Endometrial microvascular endothelial cells (primary cell): ENCODE measurements around the gene PITPNC1. TPM values are rescaled to one million over a fixed set of nuclear protein-coding genes. Genes with fewer than 3 reads are reported as not detected.
"Not testable (repeated sequence)": the region's sequence is repeated elsewhere in the genome, so short reads cannot be mapped to it uniquely, and the experiment has no call there.

Experiments
- in situ Hi-C: cut with HindIII; loops from 2 replicates; pipeline ENCODE4 v1.10.0; 2017; ENCODE audit warnings: low sequenced_read_pairs, low pct_unique_long_range_greater_than_20kb; ENCODE audit errors: inconsistent ontology term
- total RNA-seq: library from RNA; depleted of rRNA; stranded (reverse); fragments of >200 nt; gene quantifications from one replicate; pipeline ENCODE4 v1.2.3, GENCODE V29; 2015; ENCODE audit errors: inconsistent ontology term

PITPNC1 gene
- total RNA-seq: 7.1 TPM

DNA sequence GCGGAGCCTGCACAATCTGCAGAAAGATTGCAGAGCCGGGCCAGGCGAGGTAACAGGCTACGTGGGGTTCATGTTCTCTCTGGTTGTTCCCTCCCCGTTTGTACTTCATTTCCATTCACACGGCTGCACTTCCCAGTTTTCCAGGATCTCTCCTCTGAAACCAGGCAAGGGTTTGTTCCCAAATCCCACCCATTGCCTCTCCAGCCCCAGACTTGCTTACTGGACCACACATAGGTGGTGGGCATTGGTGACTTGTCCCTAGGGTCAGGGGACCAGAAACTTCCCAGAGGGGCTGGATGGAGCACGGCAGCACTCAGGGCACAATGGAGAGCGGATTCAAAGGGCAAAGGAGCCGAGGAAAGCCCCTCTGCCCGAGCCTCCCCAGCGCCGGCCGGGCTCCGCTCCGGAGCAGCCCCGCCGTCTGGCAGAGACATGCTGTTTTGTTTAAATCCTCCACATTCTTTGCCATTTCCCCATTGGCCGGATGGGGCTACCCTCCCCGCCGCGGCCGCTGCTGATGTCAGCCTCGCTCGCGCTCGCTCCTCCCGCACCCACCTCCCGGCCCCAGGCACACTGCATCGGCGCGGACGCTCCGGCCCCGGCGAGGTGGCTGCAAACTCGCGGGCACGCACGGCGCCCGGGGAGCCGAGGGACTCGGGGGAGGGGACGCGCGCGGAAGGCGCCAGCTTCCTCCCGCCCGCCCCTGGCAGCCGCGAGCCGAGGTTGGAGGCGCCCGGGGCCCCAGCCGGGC is at the start of gene PITPNC1:
TSS of gene PITPNC1 (plus strand) at position 545 of the 751 bp plus-strand sequence.
- in situ Hi-C loops: no loop called here

DNA sequence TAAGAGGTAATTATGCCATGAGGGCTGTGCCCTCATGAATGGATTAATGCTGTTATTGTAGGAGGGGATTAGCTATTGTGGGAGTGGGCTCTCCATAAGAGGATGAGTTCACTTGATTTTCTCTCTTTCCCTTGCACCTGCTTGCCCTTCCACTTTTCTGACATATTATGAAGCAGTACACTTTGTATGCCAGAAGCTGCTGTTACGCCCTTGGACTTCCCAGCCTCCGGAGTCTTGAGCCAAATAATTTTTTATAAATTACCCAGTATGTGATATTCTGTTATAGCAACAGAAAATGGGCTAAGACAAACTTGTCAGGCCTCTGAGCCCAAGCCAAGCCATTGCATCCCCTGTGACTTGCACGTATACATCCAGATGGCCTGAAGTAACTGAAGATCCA is 49.1 kb upstream of the PITPNC1 start:
- in situ Hi-C loops: no loop called here

DNA sequence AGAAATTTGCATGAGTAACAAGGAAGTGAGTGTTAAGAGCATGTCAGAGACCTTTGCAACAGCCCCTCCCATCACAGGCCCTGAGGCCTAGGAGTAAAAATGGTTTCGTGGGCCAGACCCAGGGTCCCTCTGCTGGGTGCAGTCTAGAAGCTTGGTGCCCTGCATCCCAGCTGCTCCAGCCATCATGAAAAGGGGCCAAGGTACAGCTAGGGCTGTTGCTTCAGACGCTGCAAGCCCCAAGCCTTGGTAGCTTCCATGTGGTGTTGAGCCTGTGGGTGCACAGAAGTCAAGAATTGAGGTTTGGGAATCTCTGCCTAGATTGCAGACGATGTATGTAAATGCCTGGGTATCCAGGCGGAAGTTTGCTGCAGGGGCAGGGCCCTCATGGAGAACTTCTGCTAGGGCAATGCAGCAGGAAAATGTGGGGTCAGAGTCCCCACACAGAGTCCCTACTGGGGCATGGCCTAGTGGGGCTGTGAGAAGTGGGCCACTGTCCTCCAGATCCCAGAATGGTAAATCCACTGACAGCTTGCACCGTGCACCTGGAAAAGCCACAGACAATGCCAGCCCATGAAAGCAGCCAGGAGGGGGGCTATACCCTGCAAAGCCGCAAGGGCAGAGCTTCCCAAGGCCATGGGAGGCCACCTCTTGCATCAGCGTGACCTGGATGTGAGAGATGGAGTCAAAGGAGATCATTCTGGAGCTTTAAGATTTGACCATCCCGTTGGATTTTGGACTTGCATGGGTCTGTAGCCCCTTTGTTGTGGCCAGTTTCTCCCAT is 45.5 kb upstream of the PITPNC1 start:
- in situ Hi-C loops: not testable (repeated sequence)

DNA sequence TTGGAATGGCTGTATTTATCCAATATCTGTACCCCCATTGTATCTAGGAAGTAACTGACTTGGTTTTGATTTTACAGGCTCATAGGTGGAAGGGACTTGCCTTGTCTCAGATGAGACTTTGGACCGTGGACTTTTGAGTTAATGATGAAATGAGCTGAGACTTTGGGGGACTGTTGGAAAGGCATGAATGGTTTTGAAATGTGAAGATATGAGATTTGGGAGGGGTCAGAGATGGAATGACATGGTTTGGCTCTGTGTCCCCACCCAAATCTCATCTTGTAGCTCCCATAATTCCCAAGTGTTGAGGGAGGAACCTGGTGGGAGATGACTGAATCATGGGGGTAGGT is 44.9 kb upstream of the PITPNC1 start:
- in situ Hi-C loops: not testable (repeated sequence)

DNA sequence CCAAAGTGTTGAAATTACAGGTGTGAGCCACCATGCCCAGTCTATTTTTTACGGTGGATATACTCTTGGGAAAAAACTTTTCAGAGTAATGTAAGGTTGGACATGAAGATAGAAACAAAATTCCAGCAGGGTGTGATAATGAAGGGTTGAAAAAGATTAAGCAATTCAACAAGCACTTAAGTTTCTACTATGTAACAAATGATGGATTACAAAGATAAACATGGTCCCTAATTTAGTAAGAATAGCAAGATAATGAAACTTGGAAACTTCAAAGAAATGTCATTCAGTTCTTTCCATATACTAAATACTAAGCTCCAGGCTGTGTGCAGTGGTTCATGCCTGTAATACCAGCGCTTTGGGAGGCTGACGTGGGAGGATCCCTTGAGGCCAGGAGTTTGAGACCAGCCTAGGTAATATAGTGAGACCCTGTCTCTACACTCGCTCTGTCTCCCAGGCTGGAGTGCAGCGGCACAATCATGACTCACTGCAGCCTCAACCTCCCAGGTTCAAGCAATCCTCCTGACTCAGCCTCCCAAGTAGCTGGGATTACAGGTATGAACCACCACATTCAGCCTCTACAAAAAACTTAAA is 41.7 kb upstream of the PITPNC1 start:
- in situ Hi-C loops: no loop called here

DNA sequence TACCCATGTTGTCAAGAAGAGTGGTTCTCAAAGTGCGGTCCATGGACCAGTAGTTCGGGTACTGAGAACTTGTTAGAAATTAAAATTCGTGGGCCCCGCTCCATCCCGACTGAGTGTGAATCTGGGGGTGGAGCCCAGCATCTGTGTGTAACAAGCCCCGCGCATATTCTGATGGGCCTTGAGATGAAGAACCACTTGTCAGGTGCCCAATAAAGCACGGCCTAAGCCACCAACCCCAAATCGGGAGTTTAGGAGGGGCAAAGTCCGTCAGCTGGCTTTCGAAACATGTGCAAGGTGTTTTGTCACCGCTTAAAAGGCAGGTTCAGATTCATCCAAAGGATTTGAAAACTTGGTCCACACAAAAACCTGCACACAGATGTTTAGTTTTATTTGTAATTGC is 40.2 kb upstream of the PITPNC1 start:
- in situ Hi-C loops: no loop called here

DNA sequence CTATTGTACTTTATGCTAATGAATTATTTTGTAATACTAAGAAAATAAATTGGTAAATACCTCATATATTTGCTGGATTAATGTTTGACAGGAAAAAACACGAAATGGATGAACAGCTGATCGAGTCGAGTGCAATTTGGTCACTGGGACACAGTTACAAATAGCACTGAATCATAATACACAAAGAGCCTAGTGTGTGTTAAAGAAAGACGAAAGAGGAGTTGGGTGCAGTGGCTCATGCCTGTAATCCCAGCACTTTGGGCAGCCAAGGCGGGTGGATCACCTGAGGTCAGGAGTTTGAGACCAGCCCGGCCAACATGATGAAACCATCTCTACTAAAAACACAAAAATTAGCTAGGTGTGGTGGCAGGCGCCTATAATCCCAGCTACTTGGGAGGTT is 38.7 kb upstream of the PITPNC1 start:
- in situ Hi-C loops: not testable (repeated sequence)

DNA sequence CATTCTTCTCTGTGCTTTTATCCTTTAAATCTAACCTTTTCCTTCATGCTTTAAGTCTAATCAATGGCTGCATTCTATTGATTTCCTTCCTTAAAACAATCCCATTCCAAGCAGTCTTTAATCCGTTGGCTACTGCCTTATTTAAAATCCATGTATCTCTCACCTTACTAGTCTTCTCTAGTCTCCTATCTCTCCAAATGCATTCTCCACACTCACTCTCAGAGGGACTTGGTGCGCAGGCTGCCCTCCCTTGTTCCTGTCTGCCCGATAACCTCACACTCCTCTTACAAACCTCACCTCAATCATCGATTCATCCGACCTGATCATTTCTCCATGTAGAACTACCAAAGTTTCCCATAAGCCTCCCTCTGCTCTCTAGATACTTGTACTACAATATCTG is 33.8 kb upstream of the PITPNC1 start:
- in situ Hi-C loops: no loop called here

DNA sequence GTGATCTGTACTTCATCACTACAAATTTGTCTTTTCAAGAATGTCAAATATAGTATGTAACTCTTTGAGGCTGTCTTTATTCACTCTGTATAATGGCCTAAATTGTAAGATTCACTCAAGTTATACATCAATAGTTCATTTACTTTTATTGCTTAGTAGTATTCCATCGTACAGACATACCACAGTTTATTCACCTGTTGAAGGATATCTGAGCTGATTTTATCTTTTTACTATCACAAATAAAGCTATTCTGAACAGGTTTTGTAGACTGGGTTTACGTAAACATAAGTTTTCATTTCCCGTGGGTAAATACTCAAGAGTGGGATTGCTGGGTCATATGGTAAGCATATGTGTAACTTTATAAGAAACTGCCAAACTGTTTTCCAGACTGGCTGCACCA is 29.3 kb upstream of the PITPNC1 start:
- in situ Hi-C loops: no loop called here

DNA sequence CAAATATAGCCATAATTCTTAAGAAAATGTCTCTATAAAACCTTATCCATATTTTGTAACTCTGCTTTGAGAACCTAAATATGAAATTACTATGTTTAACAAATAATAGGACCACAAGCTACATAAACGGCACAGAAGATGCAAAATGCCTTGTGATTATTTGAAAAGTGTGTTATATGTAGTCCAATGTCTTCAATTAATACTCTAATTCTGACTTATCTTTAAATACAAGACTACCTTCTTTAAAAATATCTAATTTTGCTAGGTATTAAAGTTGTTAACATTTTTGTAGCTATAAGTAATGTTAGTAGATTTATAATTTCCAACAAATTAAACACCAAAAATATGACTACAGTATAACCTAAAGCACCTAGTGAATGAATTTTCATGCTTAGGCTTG is 27.7 kb upstream of the PITPNC1 start:
- in situ Hi-C loops: no loop called here

DNA sequence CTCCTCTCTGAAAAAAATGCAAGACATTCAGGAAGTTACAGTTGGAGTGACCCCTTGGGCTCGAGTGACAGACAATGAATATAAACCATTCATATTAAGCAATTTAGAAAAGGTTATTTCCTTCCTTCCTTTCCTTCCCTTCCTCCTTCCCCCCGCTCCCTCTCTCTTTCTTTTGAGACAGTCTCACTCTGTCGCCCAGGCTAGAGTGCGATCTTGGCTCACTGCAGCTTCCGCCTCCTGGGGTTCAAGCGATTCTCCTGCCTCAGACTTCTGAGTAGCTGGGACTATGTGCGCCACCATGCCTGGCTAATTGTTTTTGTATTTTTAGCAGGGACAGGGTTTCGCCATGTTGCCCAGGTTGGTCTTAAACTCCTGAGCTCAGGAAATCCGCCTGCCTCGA is 23.9 kb upstream of the PITPNC1 start:
- in situ Hi-C loops: no loop called here

DNA sequence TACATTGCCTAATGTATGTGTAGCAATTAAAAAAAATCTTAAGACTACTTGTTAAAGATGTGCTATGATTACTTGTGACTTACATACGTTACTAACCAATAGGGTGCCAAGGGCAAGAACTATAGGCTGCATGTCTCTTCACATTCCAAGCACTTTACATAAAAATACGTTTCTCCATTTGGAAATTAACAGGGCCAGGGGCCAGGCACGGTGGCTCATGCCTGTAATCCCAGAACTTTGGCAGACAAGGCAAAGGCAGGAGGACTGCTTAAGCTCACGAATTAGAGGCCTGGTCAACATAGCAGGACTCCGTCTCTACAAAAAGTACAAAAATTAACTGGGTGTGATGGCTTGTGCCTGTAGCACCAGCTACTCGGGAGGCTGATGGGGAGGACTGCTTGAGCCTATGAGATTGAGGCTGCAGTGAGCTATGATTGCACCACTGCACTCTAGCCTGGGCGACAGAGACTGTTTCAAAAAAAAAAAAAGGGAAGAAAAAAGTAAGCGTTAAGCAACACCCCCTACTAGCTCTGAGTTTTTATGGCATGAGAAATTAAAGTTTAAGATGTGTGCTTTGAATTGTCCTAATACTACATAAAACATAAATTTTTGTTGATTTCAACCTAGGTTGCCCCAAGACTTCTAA is 23.0 kb upstream of the PITPNC1 start:
- in situ Hi-C loops: no loop called here

DNA sequence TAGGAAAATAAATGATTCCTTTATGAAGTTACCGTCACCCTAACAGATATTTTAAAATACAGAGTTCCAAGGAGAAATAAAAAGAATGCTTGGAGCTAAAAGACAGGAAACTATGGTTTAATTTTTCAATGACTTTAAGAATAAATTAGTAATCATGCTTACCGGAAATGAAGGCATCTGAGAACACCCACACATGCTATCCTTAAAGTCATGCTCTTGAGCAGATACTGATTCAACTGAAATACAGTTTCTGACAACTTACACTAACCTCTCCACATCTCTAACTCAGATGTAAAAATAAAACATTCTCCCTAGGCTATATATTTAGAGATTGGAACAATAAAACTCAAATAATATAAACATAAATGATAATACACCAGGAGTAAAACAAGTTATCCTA is 18.5 kb upstream of the PITPNC1 start:
- in situ Hi-C loops: no loop called here

DNA sequence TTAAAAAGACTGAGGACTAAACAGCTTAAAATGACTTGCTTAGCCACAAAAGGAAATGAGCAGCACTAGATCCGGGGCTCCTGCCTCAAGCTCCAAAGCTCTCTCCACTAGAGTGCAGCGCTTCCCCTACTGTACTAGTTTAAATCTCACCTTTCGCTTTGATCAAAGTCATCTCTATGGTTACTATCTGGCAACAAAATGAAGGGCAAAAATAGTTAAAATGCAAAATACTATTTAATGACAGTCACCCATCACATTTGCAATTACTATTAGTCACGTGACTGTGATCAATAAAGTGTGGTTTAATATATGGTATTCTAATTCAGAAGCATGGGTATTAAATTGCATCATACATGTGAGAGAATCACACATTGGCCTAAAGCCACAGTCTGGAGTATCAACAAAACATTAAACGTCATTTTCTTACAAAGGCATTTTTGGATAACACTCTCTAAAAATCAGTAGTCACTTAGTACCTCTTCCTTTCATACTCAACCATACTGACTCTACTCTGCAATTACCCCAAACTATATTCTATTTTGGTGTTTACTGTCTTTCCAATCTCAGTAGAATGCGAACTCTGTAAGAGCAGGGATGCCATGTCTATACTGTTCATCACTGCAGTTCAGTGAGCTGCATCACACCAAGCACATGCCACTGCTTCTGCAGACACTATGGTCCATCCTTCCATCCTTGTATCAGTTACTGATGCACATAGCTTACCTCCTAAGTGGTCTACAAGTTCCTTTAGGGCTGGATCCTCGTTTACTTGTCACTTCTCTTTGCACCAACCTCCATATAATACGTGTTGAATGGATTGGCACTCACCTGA is 16.9 kb upstream of the PITPNC1 start:
- in situ Hi-C loops: no loop called here

DNA sequence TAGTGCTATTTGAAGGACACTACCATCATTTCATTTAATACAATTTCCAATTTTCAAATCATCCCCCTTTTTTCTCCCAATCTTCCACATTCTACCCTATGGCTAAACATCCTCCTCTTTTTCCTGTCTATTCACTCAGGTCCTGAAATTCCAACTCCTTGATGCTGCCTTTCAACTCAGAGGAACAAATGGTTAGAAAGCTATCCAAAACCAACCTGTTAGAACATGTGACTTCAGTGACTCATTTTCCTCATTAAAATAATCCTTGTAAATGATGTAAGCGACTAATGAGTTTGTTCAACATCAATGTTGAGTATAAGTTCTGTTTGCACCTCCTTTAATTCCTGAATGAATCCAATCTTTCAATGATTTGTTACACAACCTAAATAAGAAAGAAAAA is 16.2 kb upstream of the PITPNC1 start:
- in situ Hi-C loops: no loop called here

DNA sequence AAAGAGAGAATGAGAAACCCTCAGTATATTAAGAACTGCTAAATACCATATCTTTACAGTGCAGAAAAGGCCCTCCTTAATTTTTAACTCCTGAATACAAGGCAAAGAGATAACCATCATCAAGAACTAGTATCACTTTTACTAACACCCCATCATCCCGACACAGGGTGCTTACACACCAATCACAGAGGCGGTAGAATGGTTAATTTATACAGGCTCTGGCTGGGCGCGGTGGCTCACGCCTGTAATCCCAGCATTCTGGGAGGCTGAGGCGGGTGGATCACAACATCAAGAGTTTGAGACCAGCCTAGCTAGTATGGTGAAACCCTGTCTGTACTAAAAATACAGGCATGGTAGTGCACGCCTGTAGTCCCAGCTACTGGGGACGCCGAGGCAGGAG is 14.9 kb upstream of the PITPNC1 start:
- in situ Hi-C loops: no loop called here

DNA sequence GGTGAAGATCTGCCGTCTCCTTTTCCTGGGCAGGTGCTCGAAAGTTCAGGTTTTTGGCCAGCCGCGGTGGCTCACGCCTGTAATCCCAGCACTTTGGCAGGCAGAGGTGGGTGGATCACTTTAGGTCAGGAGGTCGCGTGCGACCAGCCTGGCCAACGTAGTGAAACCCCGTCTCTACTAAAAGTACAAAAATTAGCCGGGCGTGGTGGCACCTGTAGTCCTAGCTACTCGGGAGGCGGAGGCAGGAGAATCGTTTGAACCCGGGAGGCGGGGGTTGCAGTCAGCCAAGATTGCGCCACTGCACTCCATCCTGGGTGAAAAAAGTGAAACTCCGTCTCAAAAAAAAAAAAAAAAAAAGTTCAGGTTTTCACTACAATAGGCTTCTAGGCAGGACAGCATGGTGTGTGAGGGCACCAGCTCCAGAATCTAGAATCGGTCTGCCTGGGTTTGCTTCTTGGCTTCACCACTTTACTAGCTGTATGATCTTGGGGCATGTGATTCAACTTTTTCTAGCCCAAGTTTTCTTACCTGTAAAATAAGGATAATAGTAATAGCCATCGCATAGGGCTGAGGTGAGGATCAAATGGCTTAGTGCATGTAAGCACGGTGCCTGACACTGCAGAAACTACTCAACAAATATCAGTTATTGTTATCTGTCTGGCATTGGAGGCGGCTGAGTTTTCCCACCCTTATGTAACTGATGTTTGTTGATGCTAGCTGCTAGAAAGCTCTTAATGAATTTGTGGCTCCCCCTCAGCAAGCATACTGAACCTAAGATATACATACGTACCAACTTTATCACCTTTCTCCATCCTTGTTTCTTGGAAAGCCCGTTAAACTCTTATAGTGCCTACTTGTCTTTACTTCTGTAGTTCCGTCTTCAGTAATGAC is 12.0 kb upstream of the PITPNC1 start:
- in situ Hi-C loops: no loop called here

DNA sequence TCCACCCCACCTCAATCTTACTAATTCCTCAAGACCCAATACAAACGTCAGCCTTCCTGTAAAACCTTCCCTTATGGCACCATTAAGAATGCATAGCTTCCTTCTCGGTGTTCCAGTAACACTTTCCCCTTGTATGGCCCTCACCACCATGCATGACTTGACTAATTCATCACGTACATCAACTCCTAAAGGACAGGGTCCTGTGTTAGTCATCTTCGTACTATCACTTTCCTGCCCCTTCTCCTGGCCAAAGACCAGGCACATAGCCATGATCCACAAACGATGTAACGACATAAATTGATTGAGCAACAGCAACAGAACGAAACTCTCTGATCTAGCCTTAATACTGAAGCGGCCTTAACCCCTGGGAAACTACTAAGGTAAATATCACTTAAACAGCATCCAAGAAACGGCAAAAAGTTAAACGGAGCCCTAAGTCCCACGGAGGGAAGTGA is 11.3 kb upstream of the PITPNC1 start:
- in situ Hi-C loops: no loop called here
